Mucosa of descending colon (tissue), 3 donors: ENCODE measurements around the gene LRP2. TPM values are rescaled to one million over a fixed set of nuclear protein-coding genes. Genes with fewer than 3 reads are reported as not detected.

Experiments used
- ATAC-seq: fragments of 200-7000 bp; cut with Tn5 transposase; one replicate; pipeline ENCODE4 v1.9.1; 2020; ENCODE audit warnings: mild to moderate bottlenecking, moderate library complexity
- DNase-seq, 3 donors: peaks; one replicate each; pipeline ENCODE4 v3.0.0-alpha.2; 2020
- H3K36me3 ChIP-seq: fragments of 200-600 bp; one replicate; pipeline ENCODE4 v1.8.0; 2021; ENCODE audit warnings: low read depth, mild to moderate bottlenecking
- H3K4me1 ChIP-seq: fragments of 200-600 bp; one replicate; pipeline ENCODE4 v1.8.0; 2021; ENCODE audit warnings: low read depth, mild to moderate bottlenecking
- H3K4me3 ChIP-seq: fragments of 200-600 bp; one replicate; pipeline ENCODE4 v1.8.0; 2021; ENCODE audit warnings: mild to moderate bottlenecking
- H3K9me3 ChIP-seq: fragments of 200-600 bp; one replicate; pipeline ENCODE4 v1.8.0; 2021; ENCODE audit warnings: mild to moderate bottlenecking
- intact Hi-C, 2 donors: fragments of 100-400 bp; cut with DNase I in 1 of 2; cut with micrococcal nuclease in 1 of 2; formaldehyde crosslinking; loops; one replicate each; pipeline versions ENCODE4 v1.11.0 to v1.11.1; 2022; cut with DNase I, micrococcal nuclease
- total RNA-seq, 3 donors: library from RNA; stranded (reverse); fragmentation: NEBNext Ultra II Directional in 2 of 3; extraction: Animal tissue kit (Norgen Biotek cat#: 25700) in 2 of 3; gene quantifications; one replicate each; pipeline versions ENCODE4 v1.2.1 to v1.2.4, GENCODE V29; 2021 to 2023
- TF ChIP-seq, protein P1 (sequence below): fragments of 200-600 bp; IDR thresholded peaks from one replicate; pipeline ENCODE4 v1.8.0; 2022; ENCODE audit warnings: antibody characterized with exemption, mild to moderate bottlenecking
- donor health status: DM: no; HTN: no; CAD: no; lungs with moderate emphysema.
- donor health status: DM: no; HTN: no; CAD: no.
- donor health status: DM: no; HTN: yes; CAD: no.

LRP2 gene
- total RNA-seq, 3 donors from 2014 or later, result 0.06 TPM; not detected in 2

DNA sequence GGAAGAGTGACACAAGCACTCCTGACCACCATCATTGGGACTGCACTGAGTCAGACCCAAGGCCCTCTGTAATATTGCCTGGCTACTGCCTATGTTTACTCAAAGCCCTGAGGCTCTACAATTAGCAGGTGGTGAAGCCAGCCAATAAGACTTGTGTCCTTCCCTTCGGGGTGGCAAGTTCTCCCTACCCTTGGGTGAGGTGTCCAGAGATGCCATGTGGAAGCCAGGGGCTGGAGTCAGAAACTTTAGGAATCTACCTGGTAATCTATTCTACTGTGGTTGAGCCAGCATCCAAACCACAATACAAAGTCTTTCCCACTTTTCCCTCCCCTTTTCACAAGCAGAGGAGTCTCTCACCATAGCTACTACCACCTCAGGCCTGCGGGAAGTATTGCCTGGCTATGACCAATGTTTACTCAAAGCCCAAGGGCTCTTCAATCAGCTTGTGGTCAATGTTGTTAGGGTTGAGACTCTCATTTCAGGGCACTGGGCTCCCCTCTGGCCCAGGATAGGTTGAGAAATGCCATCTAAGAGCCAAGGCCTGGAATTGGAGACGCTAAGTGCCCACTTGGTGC lies 275.4 kb downstream of the LRP2 start:
- DNase-seq (no peak), ATAC-seq (no peak)
- H3K4me3 ChIP-seq, result no peak overlapping the region
- no peaks in the 10 kb centered on the region for H3K36me3 ChIP-seq
- H3K9me3 ChIP-seq, result no peaks in the 10 kb centered on the region
- TF ChIP-seq, protein P1, sequence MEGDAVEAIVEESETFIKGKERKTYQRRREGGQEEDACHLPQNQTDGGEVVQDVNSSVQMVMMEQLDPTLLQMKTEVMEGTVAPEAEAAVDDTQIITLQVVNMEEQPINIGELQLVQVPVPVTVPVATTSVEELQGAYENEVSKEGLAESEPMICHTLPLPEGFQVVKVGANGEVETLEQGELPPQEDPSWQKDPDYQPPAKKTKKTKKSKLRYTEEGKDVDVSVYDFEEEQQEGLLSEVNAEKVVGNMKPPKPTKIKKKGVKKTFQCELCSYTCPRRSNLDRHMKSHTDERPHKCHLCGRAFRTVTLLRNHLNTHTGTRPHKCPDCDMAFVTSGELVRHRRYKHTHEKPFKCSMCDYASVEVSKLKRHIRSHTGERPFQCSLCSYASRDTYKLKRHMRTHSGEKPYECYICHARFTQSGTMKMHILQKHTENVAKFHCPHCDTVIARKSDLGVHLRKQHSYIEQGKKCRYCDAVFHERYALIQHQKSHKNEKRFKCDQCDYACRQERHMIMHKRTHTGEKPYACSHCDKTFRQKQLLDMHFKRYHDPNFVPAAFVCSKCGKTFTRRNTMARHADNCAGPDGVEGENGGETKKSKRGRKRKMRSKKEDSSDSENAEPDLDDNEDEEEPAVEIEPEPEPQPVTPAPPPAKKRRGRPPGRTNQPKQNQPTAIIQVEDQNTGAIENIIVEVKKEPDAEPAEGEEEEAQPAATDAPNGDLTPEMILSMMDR, result no peak
- intact Hi-C loops, result no loop called here
- peaks cover 20% of the 10 kb centered on the region for H3K4me1 ChIP-seq

GRCh38 chr2:169082995-169083394 lies 279.3 kb downstream of the LRP2 start:
- Histone ChIP-seq H3K4me3 (no peak overlapping the region), H3K36me3 (no peaks in the 10 kb centered on the region), H3K4me1 (no peaks in the 10 kb centered on the region), H3K9me3 (no peaks in the 10 kb centered on the region)
- TF ChIP-seq, protein P1, result no peak
- peak; percentile 19 for ATAC-seq
- intact Hi-C loops, result no loop called here
- DNase-seq, result no peak

DNA sequence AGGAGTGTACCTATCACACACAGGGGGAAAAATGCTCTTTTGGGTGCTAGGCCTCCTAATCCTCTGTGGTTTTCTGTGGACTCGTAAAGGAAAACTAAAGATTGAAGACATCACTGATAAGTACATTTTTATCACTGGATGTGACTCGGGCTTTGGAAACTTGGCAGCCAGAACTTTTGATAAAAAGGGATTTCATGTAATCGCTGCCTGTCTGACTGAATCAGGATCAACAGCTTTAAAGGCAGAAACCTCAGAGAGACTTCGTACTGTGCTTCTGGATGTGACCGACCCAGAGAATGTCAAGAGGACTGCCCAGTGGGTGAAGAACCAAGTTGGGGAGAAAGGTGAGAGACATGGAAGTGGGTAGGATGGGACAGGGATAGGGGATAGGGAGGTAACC lies 280.8 kb downstream of the LRP2 start:
- ATAC-seq, result no peak
- intact Hi-C loops, result no loop called here
- Histone ChIP-seq H3K9me3 (no peaks in the 10 kb centered on the region), H3K4me3 (no peak overlapping the region), H3K4me1 (no peaks in the 10 kb centered on the region), H3K36me3 (no peaks in the 10 kb centered on the region)
- TF ChIP-seq, protein P1, result no peak
- no peak for DNase-seq

GRCh38 chr2:169080250-169081069 lies 281.9 kb downstream of the LRP2 start:
- ATAC-seq (peak; percentile 62), DNase-seq (peak in 1 of 3 donors; percentile 52)
- intact Hi-C loops, result no loop called here

DNA sequence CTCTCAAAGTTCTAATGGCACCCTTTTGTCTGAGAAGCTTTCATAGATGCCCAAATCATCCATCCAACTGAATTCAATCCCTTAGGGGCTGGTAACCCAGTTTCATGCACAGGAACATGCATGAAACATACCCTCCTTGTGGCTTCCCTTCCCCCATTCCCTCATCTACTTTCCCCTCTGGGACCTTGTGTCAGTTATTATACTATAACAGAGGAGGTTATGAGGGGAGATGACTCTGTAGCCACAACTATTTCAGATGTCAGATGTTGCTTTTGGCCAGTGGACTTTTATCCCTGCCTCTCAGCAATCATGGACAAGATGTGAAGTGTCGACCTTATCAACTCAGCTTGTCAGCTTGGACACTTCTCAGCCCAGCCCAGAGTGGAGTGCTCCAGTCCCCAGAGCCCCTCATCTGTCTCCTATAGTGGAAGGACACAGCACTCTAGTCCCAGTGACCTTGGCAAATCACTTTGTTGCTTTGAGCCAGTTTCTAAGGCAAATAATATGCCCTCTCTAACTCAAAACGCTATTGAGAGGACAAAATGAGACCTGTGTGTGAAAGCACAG lies 284.6 kb downstream of the LRP2 start:
- DNase-seq, result no peak
- ATAC-seq, result no peak
- intact Hi-C loops, result no loop called here
- no peaks in the 10 kb centered on the region for H3K36me3 ChIP-seq
- H3K4me1 ChIP-seq, result no peaks in the 10 kb centered on the region
- no peaks in the 10 kb centered on the region for H3K9me3 ChIP-seq
- TF ChIP-seq, protein P1, result no peak
- H3K4me3 ChIP-seq, result no peak overlapping the region

More at GRCh38 chr2:169080250-169081069, 281.9 kb downstream of the LRP2 start:
- TF ChIP-seq, protein P1, result no peak
- Histone ChIP-seq H3K36me3 (no peaks in the 10 kb centered on the region), H3K9me3 (no peaks in the 10 kb centered on the region), H3K4me3 (no peak overlapping the region), H3K4me1 (no peaks in the 10 kb centered on the region)

Other genes with a start within 250 kb of the LRP2 start
- gene BBS5, start 117.0 kb upstream of the LRP2 start, total RNA-seq, result 1 to 10 TPM; 2.7 to 7.1 (median 4.4) TPM
- 1 to 10 TPM; 1.1 to 1.5 (median 1.1) TPM for gene KLHL41, start 147.2 kb upstream of the LRP2 start, total RNA-seq
- 10 to 100 TPM; 44.4 to 70.5 (median 58.6) TPM for gene FASTKD1, start 211.3 kb upstream of the LRP2 start, total RNA-seq
- 10 to 100 TPM; 45.8 to 66.9 (median 49.2) TPM for gene PPIG, start 221.8 kb upstream of the LRP2 start, total RNA-seq